ES-I3 (cell line): ENCODE measurements around the gene IGFBP5.

Experiments used
- H3K36me3 ChIP-seq: 2 replicates; pipeline ENCODE4 v1.6.1; 2013; ENCODE audit warnings: mild to moderate bottlenecking, low read length, control low read depth, moderate library complexity; ENCODE audit not compliant: insufficient read depth
- H3K4me1 ChIP-seq: 2 replicates; pipeline ENCODE4 v1.6.1; 2013; ENCODE audit warnings: mild to moderate bottlenecking, control low read depth, low read length; ENCODE audit not compliant: insufficient read depth
- H3K9ac ChIP-seq: 2 replicates; pipeline ENCODE4 v1.6.1; 2013; ENCODE audit warnings: low read depth, mild to moderate bottlenecking, low read length, moderate library complexity
- H3K9me3 ChIP-seq: 2 replicates; pipeline ENCODE4 v1.6.1; 2013; ENCODE audit warnings: mild to moderate bottlenecking, low read length, moderate library complexity; ENCODE audit not compliant: control insufficient read depth, insufficient read depth

The IGFBP5 gene

DNA sequence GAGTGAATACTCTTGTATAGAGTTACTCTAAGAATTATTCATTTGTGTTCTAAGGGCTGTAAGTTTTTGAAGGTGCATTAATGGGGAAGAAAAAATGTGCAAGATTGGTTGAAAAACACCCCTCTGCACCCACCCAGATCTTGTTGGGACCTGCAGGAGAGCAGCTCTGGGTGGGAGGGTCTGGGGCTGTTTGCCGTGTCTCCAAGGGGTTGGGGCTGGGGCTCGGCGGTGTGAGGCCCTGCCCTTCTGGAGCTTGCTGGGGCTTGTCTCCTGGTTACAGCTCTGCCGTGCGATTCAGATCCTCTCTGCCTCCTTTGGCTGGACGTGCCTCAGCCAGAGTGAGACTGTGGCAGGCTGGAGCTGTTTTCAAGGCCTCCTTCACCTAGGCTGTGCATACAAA, 36.1 kb downstream of the IGFBP5 start:
- H3K36me3 ChIP-seq = peaks cover 9% of the 10 kb centered on the region; the same call in 1 of the 2 replicates
- no peaks in the 10 kb centered on the region; the same call in 1 of the 2 replicates for H3K4me1 ChIP-seq
- H3K9me3 ChIP-seq = no peaks in the 10 kb centered on the region
- H3K9ac ChIP-seq = no peak overlapping the region

DNA sequence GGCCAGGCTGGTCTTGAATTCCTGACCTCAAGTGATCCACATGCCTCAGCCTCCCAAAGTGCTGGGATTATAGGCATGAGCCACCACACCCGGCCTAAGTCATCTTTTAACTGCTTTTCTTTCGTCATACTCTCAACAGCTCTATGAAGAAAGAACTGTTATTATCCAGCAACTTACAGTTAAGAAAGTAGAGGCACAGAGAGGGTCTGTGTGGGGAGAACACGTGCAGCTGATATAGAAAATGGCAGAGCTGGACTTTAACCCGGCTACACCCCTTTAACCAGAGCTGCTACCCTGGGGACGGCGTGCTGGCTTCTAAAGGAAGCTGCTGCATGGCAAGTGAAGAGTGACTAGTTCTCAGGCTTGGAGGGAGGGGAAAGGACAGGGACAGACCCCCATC, 36.6 kb downstream of the IGFBP5 start:
- no peak overlapping the region for H3K9ac ChIP-seq
- H3K4me1 ChIP-seq = no peaks in the 10 kb centered on the region
- H3K9me3 ChIP-seq = no peaks in the 10 kb centered on the region
- peaks cover 9% of the 10 kb centered on the region; the same call in 1 of the 2 replicates for H3K36me3 ChIP-seq

DNA sequence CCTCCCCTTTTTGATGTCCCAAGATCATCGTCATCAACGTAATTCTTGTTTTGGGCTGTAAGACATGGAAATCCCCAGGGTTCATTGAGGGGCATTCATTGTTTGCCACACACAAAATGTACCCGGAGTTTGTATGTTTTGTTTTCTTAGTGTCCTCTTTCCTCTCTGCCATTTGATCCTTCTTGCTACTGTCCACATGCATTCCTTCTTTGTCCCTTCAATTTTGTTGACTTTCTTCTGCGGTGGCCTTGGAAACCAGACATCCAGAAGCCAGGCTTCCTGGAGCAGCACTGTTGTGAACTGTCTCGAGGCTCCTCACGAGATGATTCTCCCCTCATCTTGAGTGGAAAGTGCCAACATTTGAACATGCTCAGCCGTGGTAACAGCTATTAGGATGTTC, 37.4 kb downstream of the IGFBP5 start:
- Histone ChIP-seq H3K4me1 (no peaks in the 10 kb centered on the region), H3K9ac (no peak overlapping the region), H3K9me3 (no peaks in the 10 kb centered on the region), H3K36me3 (peaks cover 9% of the 10 kb centered on the region; the same call in 1 of the 2 replicates)

DNA sequence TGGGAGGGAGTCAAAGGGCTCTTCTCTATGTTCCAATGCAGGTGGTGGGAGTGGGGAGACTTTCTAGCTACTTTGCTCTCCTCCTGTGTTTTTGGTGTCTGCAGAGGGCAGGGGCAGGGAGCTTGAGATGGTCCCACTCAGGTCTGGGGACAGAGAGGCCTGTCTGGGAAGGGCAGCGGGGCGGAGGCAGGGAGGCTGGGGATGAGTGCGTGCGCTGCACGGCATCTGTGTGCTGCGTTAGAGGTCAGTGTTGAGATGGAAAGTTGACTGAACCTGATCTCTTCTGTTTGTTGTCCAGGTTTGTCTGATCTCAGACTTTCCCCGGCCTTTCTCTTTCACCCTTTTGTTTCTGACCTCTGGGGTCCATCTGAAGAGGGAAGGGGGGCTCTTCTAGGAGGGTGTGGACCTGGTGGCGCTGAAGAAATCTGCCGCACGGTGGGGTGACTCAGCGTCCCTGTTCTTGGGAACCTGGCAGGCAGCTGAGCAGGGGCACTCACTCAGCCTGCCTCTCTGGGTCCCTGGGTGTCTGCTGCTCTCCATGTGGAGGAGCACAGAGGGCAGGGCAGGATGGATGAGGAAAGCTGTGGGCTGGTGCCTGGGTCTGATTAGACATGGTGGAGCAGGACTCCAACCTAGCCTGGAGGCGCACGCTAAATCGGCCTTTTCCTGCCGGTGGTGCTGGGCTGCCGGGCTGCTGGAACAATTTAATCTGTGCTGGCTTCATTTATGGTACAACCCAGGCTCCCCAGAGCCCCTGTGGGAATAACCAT, 38.1 kb downstream of the IGFBP5 start:
- H3K9me3 ChIP-seq = no peaks in the 10 kb centered on the region

DNA sequence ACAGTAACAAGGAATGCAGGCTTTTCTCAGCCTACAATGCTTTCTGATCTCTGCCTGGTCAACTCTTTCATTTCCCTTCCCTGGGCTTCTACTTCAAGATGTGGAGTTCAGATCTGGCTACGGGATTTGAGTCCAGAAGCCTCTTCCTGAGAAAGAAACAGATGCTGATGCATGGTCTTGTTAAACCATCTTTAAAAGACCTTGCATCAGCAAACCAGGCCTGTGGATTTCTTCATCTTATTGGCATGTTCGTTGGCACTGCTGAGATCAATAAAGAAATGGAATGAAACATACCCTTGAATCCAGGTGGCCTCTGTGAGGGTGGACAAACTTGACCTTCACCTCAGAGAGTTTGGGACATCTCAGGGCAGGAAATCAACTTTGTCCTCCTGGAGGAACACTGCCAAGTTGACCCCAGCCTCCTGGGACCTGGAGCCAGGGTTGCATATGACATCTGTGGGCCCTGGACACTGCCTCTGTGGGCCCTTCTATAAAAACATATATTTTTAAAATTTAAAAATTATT, 40.8 kb downstream of the IGFBP5 start:
- peaks cover 7% of the 10 kb centered on the region for H3K4me1 ChIP-seq
- peaks cover 9% of the 10 kb centered on the region; the same call in 1 of the 2 replicates for H3K36me3 ChIP-seq
- no peak overlapping the region for H3K9ac ChIP-seq
- H3K9me3 ChIP-seq = no peaks in the 10 kb centered on the region

More for the DNA sequence above, 38.1 kb downstream of the IGFBP5 start:
- H3K4me1 ChIP-seq = peaks cover 3% of the 10 kb centered on the region; the same call in 1 of the 2 replicates
- no peak overlapping the region for H3K9ac ChIP-seq
- H3K36me3 ChIP-seq = peaks cover 9% of the 10 kb centered on the region; the same call in 1 of the 2 replicates

DNA sequence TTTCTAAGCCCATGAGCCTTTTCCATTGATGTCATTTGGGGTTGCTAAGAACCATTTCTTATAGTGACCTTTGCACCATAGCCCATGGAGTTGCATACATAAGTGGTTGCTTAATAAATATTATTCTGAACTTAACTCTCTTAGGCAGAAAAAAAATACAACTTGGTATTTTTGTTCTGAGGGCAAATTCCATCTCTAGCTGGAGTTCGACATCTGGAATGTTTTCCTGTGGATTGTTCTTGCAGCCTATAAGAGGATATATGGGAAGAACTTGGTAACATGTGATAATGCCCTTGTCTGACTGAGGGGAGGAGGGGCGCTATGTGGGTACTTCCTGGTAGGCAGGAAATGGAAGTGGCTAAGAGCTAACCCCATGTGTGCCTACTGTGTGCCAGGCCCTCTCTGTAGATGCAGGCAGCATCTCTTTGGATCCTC, 41.4 kb downstream of the IGFBP5 start:
- Histone ChIP-seq H3K9ac (no peak overlapping the region), H3K9me3 (no peaks in the 10 kb centered on the region), H3K36me3 (peaks cover 6% of the 10 kb centered on the region; the same call in 1 of the 2 replicates), H3K4me1 (peaks cover 12% of the 10 kb centered on the region)

DNA sequence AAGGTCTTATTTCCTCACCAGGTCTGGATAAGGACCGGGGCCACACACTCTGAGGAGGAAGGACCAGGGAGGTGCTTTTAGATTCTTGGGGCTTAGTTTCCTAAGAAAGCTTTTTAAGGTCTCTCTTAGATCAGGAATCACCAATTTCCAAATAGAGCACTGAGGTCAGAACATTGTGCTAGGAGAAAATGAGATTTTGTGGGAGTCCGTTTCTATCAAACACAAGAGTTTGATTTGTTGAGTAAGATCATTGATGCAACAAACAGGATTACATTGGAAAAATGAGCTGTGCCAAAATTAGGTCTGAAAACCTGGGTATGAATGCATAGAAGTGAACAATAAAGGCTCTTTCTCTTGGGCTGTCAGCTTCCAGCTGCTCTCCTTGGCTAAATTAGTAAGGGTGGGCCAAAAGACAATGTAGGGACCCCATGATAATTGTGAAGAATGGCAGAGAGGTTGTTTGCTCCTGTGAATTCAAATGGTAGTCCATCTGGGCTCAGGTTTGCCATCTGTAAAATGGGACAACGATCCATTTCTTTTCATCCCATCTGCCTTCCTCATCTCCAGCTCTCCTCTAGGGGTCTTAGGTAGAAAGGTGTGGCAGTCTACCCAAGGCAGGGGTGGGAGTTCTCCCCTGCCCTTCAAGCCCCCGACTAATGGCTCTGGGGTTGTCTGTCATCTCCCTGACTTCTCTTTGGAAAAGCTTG, 42.1 kb downstream of the IGFBP5 start:
- no peaks in the 10 kb centered on the region for H3K9me3 ChIP-seq
- H3K9ac ChIP-seq = no peak overlapping the region
- H3K36me3 ChIP-seq = 0 out of 2 replicates have a peak, but pooled peaks cover 4% of the 10 kb centered on the region
- peaks cover 12% of the 10 kb centered on the region for H3K4me1 ChIP-seq

DNA sequence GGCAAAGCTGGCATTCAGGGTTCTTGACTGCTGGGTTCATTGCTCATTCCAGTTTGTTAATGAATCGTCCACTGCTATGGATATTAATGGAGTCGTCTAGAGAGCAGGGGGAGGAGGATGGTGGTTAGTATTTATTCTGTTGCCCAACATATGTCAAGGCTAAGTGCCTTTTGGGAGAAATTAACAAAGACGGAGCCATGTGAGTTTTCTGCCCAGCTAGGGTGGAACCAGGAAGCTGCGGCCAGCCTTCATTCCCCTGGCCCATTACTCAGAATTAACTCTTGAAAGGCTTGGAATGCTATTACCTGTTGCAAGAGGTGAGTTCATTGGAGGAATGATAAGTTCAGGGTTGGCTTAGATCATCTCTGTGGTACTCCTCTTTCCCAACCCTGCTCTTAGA, 42.8 kb downstream of the IGFBP5 start:
- 0 out of 2 replicates have a peak, but pooled peaks cover 4% of the 10 kb centered on the region for H3K36me3 ChIP-seq
- no peaks in the 10 kb centered on the region for H3K9me3 ChIP-seq
- no peak overlapping the region for H3K9ac ChIP-seq
- H3K4me1 ChIP-seq = peaks cover 12% of the 10 kb centered on the region

DNA sequence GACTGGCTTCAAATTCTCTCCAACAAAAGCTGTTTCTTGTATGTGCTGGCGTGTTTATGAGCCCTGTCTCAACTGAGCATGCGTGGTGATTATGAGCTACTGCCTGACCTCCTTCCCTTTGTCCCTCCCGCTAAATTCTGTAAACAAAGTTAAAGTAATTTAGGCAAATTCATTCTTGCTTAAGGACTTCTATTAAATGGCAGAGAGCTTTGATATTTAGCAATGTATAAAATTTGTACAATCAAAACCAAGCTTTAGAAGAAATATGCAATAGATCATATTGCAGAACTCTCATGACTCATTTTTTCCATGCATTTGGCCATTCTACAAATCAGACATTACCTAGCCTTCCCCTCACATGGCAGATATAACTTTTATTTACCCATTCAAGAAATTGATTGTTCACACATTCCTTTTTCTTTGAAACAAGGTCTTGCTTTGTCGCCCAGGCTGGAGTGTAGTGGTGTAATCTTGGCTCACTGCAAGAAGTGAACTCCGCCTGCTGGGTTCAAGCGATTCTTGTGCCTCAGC, 43.9 kb downstream of the IGFBP5 start:
- Histone ChIP-seq H3K36me3 (0 out of 2 replicates have a peak, but pooled peaks cover 4% of the 10 kb centered on the region), H3K4me1 (peaks cover 12% of the 10 kb centered on the region), H3K9ac (no peak overlapping the region), H3K9me3 (no peaks in the 10 kb centered on the region)

DNA sequence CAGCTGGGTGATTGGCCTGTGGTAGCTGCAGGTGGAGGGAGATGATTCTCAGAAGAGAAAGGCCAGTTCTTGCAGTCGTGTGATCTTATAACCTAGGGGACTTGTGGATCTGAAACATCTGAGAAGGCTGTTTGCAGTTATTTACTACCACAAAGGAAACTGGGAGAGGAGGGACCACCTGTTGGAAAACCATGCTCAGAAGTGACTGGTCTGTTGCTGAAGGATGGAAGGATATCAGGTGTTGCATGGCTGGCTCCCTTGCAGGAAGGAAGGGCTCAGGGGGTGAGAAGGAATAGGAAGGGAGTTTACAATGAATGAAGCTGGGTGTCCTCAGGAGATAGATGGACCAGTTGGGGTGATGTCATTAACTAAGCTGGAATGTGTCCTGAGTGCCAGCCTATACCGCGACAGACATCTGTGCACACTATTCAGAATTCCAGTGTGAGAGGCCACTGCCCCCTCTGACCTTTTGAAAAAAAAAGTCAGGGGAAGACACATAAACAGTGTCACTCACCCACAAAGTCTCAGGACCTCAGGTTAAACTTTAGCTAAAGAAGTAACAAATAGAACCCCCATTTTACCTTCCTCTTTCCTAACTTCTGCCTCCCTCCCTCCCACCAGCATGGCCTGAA, 44.6 kb downstream of the IGFBP5 start:
- Histone ChIP-seq H3K9me3 (no peaks in the 10 kb centered on the region), H3K4me1 (peaks cover 12% of the 10 kb centered on the region), H3K36me3 (peaks cover 4% of the 10 kb centered on the region; the same call in 1 of the 2 replicates), H3K9ac (no peak overlapping the region)

DNA sequence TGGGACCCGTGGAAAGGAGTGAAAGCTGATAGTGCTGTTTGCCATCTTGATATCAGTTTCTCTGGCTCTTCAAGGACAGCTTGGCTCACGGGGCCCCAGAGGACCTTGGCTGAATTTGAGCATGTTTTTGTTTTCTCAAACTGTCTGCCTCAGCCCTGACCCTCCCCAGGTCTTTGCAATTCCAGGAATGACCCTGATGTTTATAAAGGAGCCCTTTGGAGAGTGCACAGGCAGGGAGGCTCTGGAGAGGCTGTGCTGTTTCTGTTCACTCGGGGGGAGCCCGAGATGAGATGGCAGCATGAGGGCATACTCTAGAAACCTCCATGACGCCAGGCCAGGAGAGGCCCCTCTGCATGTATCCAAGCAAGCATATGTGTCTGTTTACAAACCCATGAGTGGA, 45.8 kb downstream of the IGFBP5 start:
- H3K9ac ChIP-seq = no peak overlapping the region
- H3K9me3 ChIP-seq = no peaks in the 10 kb centered on the region
- H3K4me1 ChIP-seq = peaks cover 12% of the 10 kb centered on the region
- H3K36me3 ChIP-seq = peaks cover 3% of the 10 kb centered on the region; the same call in 1 of the 2 replicates

DNA sequence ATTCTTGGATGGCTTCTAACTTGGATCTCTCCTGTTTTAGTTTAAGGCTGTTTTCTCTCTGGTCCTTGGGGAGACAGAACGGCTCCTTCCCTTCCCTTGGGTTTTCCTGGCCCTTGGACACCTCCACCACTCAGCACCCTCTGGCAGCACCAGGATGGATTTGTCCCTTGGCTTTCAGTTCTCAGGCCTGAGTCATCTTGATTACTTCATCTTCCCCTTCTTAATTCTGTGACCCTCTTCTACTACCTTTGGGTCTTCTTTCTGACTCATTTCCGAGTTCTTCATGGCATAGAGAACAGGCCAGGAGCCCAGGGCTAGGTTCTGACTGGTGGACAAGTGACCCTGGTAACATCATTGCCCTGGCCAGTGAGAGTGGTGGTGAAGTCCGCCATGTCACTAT, 47.2 kb downstream of the IGFBP5 start:
- Histone ChIP-seq H3K9ac (no peak overlapping the region), H3K4me1 (peaks cover 18% of the 10 kb centered on the region), H3K36me3 (no peaks in the 10 kb centered on the region; the same call in 1 of the 2 replicates), H3K9me3 (no peaks in the 10 kb centered on the region)

DNA sequence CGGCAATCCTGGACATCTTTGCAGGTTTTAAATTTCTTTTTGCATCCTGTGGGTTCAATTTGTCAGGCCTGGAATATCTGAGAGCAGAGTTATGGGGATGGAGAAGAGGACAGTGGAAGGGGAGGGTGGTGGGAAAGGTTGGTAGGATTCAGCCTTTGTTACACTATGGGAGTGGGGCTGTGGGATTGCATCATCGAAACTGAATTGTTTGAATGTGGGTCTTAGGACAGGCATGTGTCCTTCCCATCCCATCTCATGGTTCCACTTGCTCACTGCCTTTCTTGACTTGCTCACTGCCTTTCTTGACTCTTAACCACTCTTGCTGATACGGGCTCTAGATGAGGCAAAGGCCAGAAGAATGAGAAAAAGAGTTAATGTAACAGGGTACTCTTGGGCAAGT, 49.2 kb downstream of the IGFBP5 start:
- peaks cover 15% of the 10 kb centered on the region for H3K4me1 ChIP-seq
- H3K36me3 ChIP-seq = no peaks in the 10 kb centered on the region; the same call in 1 of the 2 replicates

DNA sequence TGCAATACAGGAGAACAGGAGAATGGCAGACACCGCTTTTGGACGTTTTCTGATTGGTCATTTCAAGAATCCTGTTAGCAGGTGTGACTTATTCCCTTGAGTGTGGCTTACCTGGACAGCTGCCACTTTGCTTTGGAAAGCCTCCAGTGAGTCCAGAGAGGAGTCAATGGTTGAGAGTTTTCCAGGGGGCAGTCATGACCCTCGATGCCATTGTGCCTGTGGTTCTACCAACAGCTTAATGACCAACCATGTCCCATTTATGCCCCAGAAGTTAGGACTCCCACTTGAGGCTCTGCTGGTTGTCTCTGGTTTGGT, 49.8 kb downstream of the IGFBP5 start:
- H3K4me1 ChIP-seq = peaks cover 15% of the 10 kb centered on the region
- H3K9ac ChIP-seq = no peak overlapping the region
- no peaks in the 10 kb centered on the region for H3K9me3 ChIP-seq
- H3K36me3 ChIP-seq = no peaks in the 10 kb centered on the region; the same call in 1 of the 2 replicates

More for the DNA sequence above, 49.2 kb downstream of the IGFBP5 start:
- H3K9ac ChIP-seq = no peak overlapping the region
- H3K9me3 ChIP-seq = no peaks in the 10 kb centered on the region
